HG02885 (cell line): Measurements from ENCODE around the gene MVB12B.
"Not testable (repeated sequence)": the region's sequence is repeated elsewhere in the genome, so short reads cannot be mapped to it uniquely, and the experiment has no call there.

ENCODE experiments used
- ATAC-seq: cut with Tn5 transposase; IDR thresholded peaks from one replicate; pipeline ENCODE4 v1.9.1; 2021; ENCODE audit warnings: mild to moderate bottlenecking; ENCODE audit not compliant: unreplicated experiment, poor library complexity

The MVB12B gene

DNA sequence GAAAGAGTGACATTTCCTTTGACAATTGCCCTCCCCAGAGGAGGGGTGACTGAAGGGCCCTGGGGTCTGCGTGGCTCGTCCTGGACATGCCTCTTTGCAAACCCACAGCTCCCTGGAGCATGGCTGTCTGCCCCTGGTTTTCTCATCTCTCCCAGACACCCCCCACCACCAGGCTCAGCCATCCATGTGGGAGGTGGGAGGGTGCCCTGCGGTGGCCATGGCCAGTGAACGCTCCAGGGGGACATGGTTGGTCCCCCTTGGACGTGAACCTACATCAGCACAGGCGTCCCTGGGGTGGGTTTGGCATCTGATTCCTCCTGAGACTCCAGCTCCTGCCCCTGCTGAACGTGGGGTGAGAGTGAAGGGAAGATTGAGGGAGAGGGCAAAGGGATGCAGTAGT is 219.4 kb downstream of the MVB12B start:
- ATAC-seq: no peak

DNA sequence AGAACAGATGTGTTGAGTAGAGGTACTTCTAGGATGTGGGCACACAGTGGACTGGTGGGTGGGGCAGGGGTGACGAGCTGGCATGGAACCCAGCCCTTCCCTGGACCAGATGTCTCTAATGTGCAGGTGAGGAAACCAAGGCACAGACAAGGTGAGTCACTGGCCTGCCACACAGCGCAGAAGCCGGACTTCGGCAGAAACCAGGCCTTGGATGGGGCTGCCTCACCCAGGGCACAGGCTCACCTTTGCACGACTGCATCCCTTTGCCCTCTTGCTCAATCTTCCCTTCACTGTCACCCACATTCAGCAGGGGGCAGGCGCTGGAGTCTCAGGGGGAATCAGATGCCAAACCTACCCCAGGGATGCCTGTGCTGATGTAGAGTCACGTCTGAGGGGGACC is 221.7 kb downstream of the MVB12B start:
- ATAC-seq: no peak

DNA sequence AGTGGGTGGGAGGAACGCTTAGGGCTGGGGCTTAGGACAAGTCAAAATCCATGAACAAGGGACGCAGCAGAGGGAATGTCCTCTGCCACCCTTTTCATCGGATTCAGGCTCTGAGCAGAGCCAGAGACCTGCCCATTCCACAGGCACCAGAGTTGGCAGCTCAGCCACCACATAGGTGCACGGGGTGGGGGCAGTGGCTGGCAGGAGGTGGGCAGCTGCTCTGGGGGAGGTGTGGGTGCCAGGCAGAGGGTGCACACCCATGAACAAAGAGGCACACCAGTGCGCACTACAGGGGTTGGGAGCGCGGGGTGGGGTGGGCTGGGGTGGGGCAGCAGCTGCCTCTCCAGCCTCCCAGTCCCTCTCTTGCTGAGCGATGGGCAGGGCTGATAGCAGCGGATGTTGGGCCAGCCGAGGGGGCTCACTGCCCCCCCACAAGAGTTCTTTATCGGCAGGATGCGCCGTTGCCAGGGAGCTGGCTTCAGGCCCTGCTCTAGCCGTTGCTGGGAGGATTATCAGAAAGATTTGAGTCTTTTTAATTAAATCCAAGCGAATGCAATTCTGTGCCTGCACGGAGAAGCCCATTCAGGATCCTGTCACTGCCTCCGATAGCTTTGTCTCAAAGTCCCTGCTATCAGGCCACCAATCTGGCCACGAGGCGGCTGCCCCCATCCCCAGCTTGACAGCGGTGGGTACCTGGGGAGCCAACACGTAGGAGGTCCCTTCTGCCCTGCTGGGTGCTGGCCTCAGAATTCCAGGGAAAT is 222.8 kb downstream of the MVB12B start:
- ATAC-seq: no peak

DNA sequence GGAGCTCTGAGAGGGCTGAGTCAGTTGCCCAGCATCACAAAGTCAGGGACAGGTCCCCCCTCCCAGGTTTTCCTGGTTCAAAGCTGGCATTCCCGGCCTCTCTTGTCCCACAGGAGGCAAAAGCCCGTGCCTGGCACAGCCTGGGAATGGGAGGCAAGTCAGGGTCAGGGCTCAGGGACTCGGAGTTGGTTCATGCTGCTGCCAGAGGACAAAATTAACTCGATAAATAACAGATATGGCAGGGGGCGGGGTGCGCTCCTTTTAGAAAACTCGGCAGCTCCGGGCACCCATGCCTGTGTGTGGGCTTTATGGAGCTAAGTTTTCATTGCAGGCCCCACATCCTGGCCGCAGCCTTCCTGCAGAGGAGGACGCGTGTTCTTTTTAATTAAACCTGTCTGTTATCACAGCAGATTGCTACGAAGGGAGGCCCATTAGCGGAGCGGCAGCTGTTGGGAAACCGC is 224.3 kb downstream of the MVB12B start:
- no peak for ATAC-seq

DNA sequence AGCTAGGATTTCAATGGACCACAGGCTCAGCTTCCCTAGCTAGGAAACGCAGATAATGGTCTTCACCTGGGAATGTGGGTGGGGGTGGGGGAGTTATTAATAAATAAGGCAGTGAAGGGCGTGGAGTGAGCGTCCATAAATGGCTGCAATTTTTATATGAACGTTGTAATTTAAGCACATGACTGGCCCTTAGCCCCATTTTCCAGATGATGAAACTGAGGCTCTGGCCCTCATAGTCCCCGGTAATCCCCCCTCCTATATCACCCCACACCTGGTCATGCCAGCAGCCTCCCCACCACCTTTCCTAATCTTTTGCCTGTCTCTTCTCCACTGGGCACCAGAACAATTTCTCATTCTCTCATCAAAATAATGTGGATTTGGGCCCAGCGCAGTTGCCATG is 225.2 kb downstream of the MVB12B start:
- no peak for ATAC-seq

DNA sequence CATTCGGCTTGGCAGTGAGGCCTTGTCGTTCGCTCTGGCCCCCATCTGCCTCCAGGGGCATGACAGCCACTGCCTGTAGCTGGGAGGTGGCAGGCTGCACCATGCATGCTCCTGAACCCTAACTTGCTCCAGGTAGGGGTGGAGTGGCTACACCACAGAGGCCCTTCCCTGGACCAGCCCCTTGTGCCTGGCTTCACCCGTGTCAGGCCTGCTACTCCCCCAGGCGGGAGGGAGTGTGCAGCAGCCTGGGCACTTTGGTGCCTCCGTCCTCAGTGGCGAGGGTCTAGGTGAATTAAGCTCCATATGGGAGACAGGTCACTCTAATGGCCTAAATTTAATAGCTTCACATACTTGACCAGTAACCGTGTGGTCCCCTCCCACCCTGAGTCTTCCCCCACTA is 227.7 kb downstream of the MVB12B start:
- ATAC-seq: no peak

DNA sequence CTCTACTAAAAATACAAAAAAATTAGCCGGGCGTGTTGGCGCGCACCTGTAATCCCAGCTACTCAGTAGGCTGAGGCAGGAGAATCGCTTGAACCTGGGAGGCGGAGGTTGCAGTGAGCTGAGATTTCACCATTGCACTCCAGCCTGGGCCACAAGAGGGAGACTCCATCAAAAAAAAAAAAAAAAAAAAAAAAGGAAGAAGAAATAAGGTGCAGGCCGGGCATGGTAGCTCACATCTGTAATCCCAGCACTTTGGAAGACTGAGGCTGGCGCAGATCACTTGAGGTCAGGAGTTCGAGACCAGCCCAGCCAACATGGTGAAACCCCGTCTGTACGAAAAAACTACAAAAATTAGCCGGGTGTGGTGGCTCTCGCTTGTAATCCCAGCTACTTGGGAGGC is 228.8 kb downstream of the MVB12B start:
- ATAC-seq: not testable (repeated sequence)
